ENCODE results near the gene RWDD1.

RWDD1 gene

DNA sequence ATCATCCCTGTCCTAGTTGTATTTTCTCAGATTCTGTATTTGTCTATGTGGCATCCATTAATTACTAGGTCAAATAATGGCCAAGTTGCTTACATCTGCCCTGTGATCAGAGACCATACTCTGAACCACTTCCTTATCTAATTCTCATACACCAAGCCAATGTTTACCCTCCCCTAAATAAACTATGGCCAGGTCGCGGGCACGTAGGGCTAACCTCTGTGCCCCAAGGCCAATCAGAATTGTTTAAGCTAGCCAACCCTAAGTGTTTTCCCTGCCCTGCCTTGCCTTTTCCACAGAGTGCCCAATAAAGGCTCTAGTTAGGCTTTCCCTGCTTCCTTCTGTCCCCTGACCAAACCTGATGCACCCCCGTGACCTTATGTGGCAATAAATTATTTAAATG lies 20.5 kb upstream of the RWDD1 start:
- Histone ChIP-seq H3K9me3 (ENCODE audit: low read length) (no peaks in the 10 kb centered on the region), H4K20me1 (ENCODE audit: insufficient read depth, low read length) (no peaks in the 10 kb centered on the region), H3K4me2 (ENCODE audit: low read length) (no peak overlapping the region), H3K4me1 (ENCODE audit: insufficient read depth, low read length, severe bottlenecking) (no peaks in the 10 kb centered on the region), H3K4me3 (ENCODE audit: low read depth, low read length, poor library complexity, severe bottlenecking) (no peak overlapping the region), H3K27ac (ENCODE audit: low read depth, low read length, poor library complexity, severe bottlenecking) (no peak overlapping the region), H3K79me2 (ENCODE audit: insufficient read depth, low read length) (no peaks in the 10 kb centered on the region), H3K9ac (ENCODE audit: low read length) (no peak overlapping the region), H3K36me3 (ENCODE audit: insufficient read depth, low read length) (no peaks in the 10 kb centered on the region), H3F3A (ENCODE audit: insufficient read depth, low read length) (no peaks in the 10 kb centered on the region), H3K27me3 (ENCODE audit: insufficient read depth, low read length) (no peaks in the 10 kb centered on the region), H2AFZ (ENCODE audit: low read length) (no peak overlapping the region), H3K9me2 (ENCODE audit: low read depth, low read length) (no peaks in the 10 kb centered on the region)
- TF ChIP-seq, protein P1, sequence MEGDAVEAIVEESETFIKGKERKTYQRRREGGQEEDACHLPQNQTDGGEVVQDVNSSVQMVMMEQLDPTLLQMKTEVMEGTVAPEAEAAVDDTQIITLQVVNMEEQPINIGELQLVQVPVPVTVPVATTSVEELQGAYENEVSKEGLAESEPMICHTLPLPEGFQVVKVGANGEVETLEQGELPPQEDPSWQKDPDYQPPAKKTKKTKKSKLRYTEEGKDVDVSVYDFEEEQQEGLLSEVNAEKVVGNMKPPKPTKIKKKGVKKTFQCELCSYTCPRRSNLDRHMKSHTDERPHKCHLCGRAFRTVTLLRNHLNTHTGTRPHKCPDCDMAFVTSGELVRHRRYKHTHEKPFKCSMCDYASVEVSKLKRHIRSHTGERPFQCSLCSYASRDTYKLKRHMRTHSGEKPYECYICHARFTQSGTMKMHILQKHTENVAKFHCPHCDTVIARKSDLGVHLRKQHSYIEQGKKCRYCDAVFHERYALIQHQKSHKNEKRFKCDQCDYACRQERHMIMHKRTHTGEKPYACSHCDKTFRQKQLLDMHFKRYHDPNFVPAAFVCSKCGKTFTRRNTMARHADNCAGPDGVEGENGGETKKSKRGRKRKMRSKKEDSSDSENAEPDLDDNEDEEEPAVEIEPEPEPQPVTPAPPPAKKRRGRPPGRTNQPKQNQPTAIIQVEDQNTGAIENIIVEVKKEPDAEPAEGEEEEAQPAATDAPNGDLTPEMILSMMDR (IDR thresholded peaks at IDR 0.05; ENCODE audit: low read length) = no peak
- TF ChIP-seq EZH2 (IDR thresholded peaks at IDR 0.05; ENCODE audit: borderline replicate concordance, low read length) = no peak

GRCh38 chr6:116553451-116553850 lies 17.9 kb upstream of the RWDD1 start, which contains the start of gene CALHM4:
TSS of gene CALHM4 (plus strand) at chr6:116553751. CDS start at chr6:116553794, 43 bp downstream.
- Histone ChIP-seq H2AFZ (ENCODE audit: low read length) (no peak within 1 kb of the TSS), H3K27ac (ENCODE audit: low read depth, low read length, poor library complexity, severe bottlenecking) (no peak within 1 kb of the TSS), H3F3A (ENCODE audit: insufficient read depth, low read length) (no peaks in the 10 kb centered on the region), H3K9ac (ENCODE audit: low read length) (no peak within 1 kb of the TSS), H3K36me3 (ENCODE audit: insufficient read depth, low read length) (no peaks in the 10 kb centered on the region), H4K20me1 (ENCODE audit: insufficient read depth, low read length) (no peaks in the 10 kb centered on the region), H3K4me1 (ENCODE audit: insufficient read depth, low read length, severe bottlenecking) (no peaks in the 10 kb centered on the region), H3K4me3 (ENCODE audit: low read depth, low read length, poor library complexity, severe bottlenecking) (no peak within 1 kb of the TSS), H3K79me2 (ENCODE audit: insufficient read depth, low read length) (no peaks in the 10 kb centered on the region), H3K27me3 (ENCODE audit: insufficient read depth, low read length) (no peaks in the 10 kb centered on the region), H3K4me2 (ENCODE audit: low read length) (no peak within 1 kb of the TSS), H3K9me3 (ENCODE audit: low read length) (no peaks in the 10 kb centered on the region), H3K9me2 (ENCODE audit: low read depth, low read length) (no peaks in the 10 kb centered on the region)
- no peak for TF ChIP-seq EZH2 (IDR thresholded peaks at IDR 0.05; ENCODE audit: borderline replicate concordance, low read length)
- TF ChIP-seq, protein P1 (IDR thresholded peaks at IDR 0.05; ENCODE audit: low read length) = no peak

GRCh38 chr6:116556065-116556464 lies 15.2 kb upstream of the RWDD1 start:
- H3K27ac ChIP-seq (ENCODE audit: low read depth, low read length, poor library complexity, severe bottlenecking) = no peak overlapping the region
- no peaks in the 10 kb centered on the region for H3K27me3 ChIP-seq (ENCODE audit: insufficient read depth, low read length)
- no peaks in the 10 kb centered on the region for H3K79me2 ChIP-seq (ENCODE audit: insufficient read depth, low read length)
- no peak overlapping the region for H3K4me2 ChIP-seq (ENCODE audit: low read length)
- no peaks in the 10 kb centered on the region for H3K36me3 ChIP-seq (ENCODE audit: insufficient read depth, low read length)
- H3K9me3 ChIP-seq (ENCODE audit: low read length) = no peaks in the 10 kb centered on the region
- no peaks in the 10 kb centered on the region for H3K9me2 ChIP-seq (ENCODE audit: low read depth, low read length)
- no peak overlapping the region for H3K4me3 ChIP-seq (ENCODE audit: low read depth, low read length, poor library complexity, severe bottlenecking)
- no peak overlapping the region for H2AFZ ChIP-seq (ENCODE audit: low read length)
- TF ChIP-seq EZH2 (IDR thresholded peaks at IDR 0.05; ENCODE audit: borderline replicate concordance, low read length) = no peak
- TF ChIP-seq, protein P1 (IDR thresholded peaks at IDR 0.05; ENCODE audit: low read length) = no peak
- no peaks in the 10 kb centered on the region for H3F3A ChIP-seq (ENCODE audit: insufficient read depth, low read length)
- H3K9ac ChIP-seq (ENCODE audit: low read length) = no peak overlapping the region
- H3K4me1 ChIP-seq (ENCODE audit: insufficient read depth, low read length, severe bottlenecking) = no peaks in the 10 kb centered on the region
- H4K20me1 ChIP-seq (ENCODE audit: insufficient read depth, low read length) = no peaks in the 10 kb centered on the region
